Spleen (tissue), 7 donors: ENCODE measurements around the gene TIPRL.

Source experiments
- POLR2AphosphoS5 ChIP-seq, 3 donors: sonication (generic); formaldehyde crosslinking; IDR thresholded peaks; one replicate each; pipeline ENCODE4 v1.5.1; 2017; ENCODE audit warnings: antibody characterized with exemption in 3 of 3
- TF ChIP-seq, protein P1 (sequence below), 11 experiments: fragments of 200-600 bp in 7 of 11; fragments of 450-650 bp in 4 of 11; sonication (generic) in 4 of 11; IDR thresholded peaks in 8 of 11; conservative IDR thresholded peaks in 3 of 11; 1 replicate in 7 of 11; 2 replicates in 4 of 11; pipeline versions ENCODE4 v1.4.0 to v1.8.0; 2016 to 2021; ENCODE audit warnings: antibody characterized with exemption in 11 of 11, inconsistent platforms in 4 of 11, mild to moderate bottlenecking in 1 of 11
- donor health status: DM: no; HTN: no; CAD: no; lungs with moderate emphysema.
- donor health status: DM: no; HTN: no; CAD: no.
- donor health status: DM: no; HTN: no; CAD: no.

DNA sequence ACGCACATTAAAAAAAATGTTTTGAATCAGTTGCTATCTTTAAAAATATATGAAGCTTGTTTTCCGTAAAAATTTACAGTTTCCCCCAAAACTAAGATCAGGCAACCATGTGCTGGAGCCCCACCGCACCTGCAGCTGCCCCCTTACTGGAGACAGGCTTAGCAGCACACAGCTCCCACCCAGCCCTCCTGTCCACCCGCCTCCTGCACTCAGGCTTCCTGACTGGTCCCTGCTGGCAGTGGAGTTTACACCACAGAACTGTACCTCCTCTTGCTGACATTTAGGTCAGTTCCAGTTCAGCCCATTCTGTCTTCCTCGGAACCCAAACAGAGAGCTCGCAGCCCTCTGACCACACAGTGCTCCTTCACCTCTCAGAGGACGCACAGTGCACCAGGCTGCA is 44.1 kb upstream of the TIPRL start:
- TF ChIP-seq POLR2AphosphoS5 (IDR thresholded peaks at IDR 0.05), result no peak
- TF ChIP-seq, protein P1, sequence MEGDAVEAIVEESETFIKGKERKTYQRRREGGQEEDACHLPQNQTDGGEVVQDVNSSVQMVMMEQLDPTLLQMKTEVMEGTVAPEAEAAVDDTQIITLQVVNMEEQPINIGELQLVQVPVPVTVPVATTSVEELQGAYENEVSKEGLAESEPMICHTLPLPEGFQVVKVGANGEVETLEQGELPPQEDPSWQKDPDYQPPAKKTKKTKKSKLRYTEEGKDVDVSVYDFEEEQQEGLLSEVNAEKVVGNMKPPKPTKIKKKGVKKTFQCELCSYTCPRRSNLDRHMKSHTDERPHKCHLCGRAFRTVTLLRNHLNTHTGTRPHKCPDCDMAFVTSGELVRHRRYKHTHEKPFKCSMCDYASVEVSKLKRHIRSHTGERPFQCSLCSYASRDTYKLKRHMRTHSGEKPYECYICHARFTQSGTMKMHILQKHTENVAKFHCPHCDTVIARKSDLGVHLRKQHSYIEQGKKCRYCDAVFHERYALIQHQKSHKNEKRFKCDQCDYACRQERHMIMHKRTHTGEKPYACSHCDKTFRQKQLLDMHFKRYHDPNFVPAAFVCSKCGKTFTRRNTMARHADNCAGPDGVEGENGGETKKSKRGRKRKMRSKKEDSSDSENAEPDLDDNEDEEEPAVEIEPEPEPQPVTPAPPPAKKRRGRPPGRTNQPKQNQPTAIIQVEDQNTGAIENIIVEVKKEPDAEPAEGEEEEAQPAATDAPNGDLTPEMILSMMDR (IDR thresholded peaks at IDR 0.05 in 8 of 11, conservative IDR thresholded peaks at IDR 0.05 in 3 of 11), result no peak
